Subcutaneous adipose tissue (tissue), 4 donors: ENCODE measurements around the gene TBCE. TPM values are rescaled to one million over a fixed set of nuclear protein-coding genes. Genes with fewer than 3 reads are reported as not detected.

Experiments
- CTCF ChIP-seq: fragments of 450-650 bp; IDR thresholded peaks from one replicate; pipeline ENCODE4 v1.5.1; 2016; ENCODE audit warnings: low read depth, mild to moderate bottlenecking, control low read depth, antibody characterized with exemption, moderate library complexity
- total RNA-seq, 4 donors: library from RNA; depleted of rRNA; stranded (reverse); fragments of >200 nt; gene quantifications; one replicate each; pipeline ENCODE4 v1.1.0, GENCODE V29; 2016

The TBCE gene
- total RNA-seq, 4 donors from 2014 or later = 11.7 to 32.4 (median 22.6) TPM

GRCh38 chr1:235351898-235352297 lies 15.3 kb upstream of the TBCE start:
- TF ChIP-seq CTCF = no peak

GRCh38 chr1:235357485-235358373 lies 9.5 kb upstream of the TBCE start:
- no peak for TF ChIP-seq CTCF

- no peak for TF ChIP-seq CTCF
Observed at GRCh38 chr1:235358899-235359298, 8.3 kb upstream of the TBCE start.

GRCh38 chr1:235366286-235366685 lies 941 bp upstream of the TBCE start:
- no peak for TF ChIP-seq CTCF

- TF ChIP-seq CTCF = no peak
Observed at GRCh38 chr1:235368428-235368827, 1.2 kb downstream of the TBCE start.

GRCh38 chr1:235369802-235370201 lies 2.6 kb downstream of the TBCE start:
- TF ChIP-seq CTCF = no peak

GRCh38 chr1:235375919-235376605 lies 8.8 kb downstream of the TBCE start:
- TF ChIP-seq CTCF = no peak
